GM19463 (cell line): ENCODE data around the gene PRR23E.

Source experiments
- ATAC-seq: cut with Tn5 transposase; IDR thresholded peaks from one replicate; pipeline ENCODE4 v1.9.1; 2021; ENCODE audit warnings: mild to moderate bottlenecking, moderate library complexity; ENCODE audit not compliant: unreplicated experiment

The PRR23E gene

DNA sequence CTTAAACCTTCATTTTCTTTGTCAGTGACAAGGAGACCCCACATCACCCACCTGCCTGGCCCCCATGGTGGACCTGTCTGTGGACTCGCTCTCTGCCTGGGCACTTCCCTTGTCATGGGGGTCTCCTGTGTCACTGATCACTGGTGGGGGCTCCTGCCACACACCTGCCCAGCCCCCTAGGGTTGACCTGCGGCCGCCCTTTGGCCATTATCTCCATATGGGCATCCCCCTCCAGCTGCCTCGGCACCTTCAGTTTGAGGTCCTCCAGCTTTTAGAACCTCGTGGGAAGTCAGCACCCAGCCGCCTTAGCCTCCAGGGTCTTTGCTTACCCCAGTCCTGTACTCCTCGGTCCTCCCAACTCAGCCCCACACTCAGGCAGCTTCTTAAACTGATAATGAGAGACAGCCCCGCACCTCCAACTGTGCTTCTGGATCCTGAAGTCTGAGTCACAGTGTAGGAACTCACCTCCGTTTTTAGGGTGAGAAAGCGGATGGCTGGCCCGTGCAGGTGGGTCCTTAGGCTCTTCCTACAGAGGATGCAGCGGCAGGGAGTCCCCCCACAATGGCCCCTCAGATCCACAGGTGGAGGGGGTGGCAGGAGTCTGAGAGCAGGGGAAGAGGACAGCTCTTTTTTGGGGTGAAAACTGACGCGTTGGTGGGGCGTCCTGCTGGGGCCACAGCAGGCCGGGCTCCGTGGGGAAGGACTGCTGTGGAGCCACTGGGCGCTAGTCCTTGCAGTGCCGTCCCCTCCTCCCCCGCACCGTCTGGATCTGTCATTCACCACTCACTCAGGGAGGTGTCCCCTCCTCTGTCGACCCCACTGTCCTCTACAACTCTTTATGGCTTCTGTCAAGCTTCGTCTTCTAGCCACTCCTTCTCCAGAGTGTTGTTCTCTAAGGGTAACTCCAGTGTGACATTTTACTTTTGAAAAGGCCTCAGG is 8.7 kb upstream of the PRR23E start:
- ATAC-seq: no peak

DNA sequence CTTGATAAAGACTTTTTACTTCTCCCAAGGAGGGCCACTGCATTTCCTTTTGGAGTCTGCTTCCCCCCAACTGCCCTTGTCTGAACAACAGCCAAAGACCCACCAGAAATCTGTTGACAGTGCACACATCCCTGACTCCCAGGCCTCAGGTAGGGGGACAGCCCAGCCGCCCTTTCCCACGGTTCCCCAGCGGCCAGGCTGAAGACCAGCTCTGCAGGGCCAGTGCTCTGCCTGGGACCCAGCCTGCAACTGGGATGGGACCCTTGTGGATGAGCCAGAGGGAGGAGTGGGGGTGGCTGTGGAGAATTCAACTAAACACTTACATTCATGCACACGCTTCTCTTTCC is 8.1 kb upstream of the PRR23E start:
- ATAC-seq: no peak

DNA sequence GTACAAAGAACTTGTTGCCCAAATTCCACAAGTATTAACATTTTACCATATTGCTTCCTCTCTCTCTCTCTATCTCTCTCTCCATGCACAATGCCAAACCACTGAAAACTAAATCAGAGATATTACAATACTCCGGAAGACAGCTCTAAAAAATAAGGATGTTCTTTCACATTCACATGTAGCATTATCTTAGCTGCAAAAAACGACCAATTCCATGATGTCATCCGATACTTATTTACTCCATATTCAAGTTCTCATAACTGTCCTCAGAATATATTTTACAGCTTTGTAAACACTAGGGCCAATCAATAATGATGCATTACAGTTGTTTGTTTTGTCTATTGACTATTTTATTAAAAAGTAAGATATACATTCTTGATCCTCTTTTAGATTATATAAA is 7.7 kb upstream of the PRR23E start:
- ATAC-seq: no peak

DNA sequence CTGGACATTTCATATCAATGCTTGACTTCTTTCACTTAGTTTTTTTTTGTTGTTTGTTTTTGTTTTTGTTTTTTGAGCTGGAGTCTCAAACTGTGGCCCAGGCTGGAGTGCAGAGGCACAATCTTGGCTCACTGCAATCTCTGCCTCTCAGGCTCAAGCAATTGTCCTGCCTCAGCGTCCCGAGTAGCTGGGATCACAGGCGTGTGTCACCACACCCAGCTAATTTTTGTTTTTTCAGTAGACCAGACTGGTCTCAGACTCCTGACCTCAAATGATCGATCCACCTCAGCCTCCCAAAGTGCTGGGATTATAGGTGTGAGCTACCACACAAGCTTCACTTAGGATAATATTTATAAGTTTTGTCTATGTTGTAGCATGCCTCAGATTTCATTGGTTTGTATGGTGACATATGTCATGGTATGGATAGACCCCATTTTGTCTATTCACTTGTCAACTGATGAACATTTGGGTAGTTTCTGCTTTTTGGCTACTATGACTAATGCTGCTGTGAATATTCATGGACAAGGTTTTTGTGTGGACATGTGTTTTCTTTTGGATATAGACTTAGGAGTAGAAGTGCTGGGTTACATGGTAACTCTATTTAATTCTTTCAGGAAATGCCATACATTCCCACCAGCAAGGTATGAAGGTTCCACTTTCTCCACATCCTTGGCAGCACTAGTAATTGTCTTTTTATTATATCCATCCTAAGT is 6.8 kb upstream of the PRR23E start:
- no peak for ATAC-seq

DNA sequence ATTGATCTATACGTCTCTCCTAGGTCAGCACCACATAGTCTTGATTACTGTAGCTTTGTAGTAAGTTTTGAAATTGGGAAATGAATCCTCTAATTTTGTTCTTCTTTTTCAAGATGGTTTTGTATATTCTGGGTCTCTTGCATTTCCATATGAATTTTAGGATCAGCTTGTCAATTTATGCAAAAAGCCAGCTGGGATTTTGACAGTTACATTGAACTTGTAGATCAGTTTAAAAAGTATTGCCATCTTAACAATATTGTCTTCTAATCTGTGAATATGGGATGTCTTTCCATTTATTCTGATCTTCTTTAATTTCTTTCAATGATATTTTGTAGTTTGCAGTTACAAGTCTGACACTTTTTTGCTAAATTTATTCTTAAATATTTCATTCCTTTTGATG is 5.6 kb upstream of the PRR23E start:
- ATAC-seq: no peak

DNA sequence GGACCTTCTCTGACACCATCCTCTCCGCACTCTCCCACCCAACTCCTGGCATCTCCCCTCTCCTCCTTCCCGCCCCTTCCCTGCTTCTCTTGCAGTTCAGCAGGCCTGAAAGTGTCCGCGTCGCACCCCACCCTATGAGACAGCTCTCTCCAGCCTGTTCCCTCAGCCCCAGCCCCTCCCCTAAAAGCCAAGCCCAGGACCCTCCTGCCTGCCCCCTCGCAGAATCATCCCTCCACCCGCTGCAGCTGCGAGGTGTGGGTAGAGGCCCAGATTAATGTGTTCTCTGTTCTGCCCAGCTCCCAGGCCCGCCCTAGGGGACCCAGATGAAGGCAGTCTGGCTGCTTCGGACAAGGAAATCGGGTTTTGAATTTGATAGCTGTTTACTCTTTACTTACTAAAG is 410 bp downstream of the PRR23E start:
- no peak for ATAC-seq

DNA sequence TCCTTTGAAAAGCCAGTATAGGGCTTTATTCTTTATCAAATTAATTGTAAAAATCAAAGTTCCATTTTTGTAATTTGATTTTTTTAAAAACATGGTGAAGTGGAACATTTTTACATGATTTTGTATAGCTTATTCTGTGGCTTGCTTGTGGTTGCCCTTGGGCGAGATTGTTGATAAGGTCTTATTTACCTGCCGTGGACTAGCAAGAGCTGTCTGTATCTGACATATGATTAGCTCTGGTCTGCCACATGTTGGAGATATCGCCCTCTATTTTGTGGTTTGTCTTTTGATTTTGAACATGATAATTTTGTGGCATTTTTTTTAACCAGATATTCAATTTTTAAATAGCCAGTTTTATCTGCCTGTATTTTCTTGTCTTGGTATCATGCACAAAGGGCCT is 844 bp downstream of the PRR23E start:
- ATAC-seq: no peak

DNA sequence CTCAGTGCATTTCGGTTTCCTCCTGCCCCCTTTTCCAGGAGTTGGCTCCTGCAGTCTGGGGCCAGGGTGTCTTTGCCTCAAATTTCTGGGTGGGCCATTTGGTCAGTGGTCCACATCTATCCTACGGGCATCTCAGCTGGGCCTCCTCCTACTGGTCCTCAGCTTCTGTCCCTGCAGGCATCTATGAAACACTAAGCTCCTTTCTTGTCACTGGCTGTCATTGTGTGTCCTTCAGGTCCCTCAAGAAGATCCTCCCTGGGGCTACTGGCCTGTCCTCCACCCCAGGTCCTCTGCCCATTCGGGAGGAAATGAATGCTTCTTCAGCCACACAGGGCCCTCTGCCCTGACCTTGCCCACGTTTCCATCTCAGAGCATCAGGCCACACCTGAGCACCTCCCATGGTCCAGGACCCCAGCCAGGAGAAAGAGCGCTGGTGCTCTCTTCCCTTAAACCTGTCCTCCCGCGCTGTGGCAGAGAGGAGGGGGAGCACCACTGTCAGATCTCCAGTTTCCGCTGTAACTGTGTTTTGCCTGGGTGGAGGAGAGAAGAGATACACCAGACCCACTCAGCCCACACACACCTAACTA is 1.8 kb downstream of the PRR23E start:
- no peak for ATAC-seq

DNA sequence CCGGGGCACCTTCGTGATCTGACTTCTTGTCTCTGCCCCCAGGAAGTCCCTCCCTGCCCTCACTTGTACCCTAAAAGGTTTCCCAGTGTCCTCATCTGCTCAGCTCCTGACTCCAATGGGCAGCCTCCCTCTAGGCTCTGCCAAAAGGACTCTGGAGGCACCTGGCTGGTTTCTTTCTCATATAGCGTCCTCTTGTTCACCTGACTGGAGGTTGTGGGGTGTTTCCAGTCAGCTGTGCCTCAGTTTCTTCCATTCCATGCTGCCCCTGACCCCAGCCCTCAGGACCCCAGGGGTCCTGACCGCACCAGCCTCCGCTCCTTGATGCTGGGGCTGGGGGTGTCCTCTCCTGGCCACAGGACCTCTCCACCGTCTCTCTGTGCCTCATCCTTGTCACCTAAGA is 2.5 kb downstream of the PRR23E start:
- ATAC-seq: no peak

DNA sequence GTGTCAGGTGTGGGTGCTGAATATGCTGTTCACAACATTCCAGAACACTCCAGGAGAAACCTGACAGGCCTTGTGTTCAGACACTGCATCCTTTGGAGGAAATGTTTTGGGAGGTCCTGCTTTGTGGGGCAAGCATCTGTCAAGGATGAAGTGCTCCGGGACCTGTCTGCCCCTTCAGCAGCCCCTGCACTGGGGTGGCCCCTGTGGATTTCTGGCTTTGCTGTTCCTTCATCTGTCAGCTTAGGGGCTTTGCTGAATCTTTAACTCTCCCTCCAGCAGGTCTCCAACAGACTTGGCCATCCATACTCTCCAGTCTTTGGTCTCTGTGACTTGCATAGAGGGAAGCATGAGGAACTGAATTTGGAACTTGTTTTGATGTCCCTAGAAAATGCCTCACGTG is 3.1 kb downstream of the PRR23E start:
- no peak for ATAC-seq

DNA sequence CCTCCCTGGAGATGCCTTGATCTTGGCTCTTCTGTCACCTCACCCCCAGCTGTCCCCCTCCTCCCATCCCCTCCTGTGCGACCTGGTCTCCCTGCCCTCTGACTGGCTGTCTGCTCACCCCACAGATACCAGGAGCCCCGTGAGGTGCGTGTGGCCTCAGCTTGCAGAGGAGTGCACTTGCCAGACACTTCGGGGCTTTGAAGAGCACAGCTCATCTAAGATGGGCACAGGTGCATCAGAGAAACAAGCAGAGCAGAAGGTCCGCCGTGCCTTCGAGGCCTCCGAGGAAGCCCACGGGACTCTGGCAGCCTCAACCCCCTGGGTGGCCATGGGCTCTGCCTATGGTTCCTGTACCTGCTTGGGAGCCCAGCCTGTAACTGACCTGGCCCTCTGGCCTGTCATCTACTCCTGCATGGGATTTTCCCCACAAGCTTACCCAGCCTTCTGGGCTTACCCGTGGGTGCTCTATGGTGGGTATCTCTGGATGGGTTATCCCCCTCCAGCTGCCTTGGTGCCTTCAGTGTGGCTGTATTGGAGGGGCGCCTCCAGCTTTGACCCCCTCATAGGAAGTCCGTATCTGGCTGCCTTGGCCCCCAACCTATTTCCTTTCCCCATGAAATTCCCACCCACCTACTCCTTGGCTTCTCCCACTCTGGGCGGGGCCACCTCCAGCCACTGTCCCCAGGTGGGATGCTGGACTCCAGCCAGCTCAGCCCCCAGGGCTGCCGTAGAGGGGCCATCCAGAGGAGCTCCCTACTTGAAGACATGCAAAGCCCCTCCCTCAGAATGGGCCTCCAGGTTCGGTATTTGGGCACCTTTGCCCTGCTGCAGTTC is 3.8 kb downstream of the PRR23E start:
- no peak for ATAC-seq

DNA sequence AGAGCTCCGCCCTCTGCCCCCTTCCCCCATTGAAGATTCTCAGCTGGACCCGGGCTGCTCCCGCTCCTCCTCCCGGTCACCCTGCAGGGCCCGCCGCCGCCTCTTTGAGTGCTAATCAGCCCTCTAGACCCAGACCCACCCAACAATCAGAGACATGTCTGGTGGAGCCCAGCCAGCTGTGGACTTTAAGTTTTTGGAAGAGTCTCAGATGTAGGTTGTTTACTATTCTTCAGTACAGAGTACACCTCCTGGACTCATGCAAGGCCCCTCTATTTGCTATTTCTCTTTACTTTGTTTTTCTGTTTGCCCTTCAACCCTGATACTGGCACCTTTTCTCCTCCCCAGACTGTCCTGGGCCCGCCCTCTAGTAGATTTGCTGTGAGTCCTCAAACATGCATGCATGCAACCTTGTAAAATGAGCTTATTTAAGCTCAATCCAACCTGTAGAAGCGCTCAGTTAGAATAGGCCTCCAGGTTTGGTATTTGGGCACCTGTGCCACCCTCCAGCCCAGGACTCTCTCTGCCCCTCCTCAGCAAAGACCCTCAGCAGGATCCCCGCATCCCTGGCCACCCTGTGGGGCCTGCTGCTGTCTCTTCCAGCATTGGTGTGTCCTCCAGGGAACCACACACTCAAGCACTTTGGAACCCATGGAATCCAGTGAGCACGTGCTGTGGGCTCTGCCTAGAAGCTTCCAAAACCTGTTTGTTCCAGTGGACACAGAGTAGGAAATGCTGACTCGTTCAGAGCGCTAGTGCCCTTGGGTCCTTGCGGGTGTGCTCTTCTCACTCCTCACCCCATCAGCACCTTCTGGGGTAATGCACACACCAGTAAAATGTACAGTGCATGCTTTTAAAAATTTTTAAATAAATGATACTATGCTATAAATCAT is 4.6 kb downstream of the PRR23E start:
- no peak for ATAC-seq

DNA sequence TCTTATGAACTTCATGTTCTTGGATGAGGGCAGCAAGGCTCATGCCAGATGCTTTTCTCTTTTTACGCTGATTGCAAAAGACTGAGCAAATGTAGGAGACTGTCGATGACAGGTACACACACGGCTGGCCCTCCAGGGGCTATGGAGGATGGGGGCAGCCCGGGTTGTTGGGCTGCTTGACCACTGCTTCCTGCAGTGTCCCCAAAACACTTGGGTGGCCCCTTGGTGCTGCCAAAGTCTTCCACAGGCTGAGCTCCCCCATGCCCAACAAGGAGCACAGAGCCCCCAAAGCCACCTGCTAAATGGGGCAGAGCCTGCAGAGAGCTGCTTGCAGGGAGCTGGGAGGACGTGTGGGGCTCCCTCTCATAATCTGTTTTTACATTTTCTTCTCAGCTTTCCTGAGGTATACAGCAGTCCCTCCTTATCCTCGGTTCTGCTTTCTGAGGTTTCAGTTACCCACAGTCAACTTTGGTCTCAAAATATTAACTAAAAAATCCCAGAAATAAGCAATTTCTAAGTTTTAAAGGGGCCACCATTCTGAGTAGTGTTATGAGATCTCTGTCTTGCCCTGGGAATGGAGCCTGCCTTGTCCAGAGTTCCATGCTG is 7.3 kb downstream of the PRR23E start:
- ATAC-seq: no peak

DNA sequence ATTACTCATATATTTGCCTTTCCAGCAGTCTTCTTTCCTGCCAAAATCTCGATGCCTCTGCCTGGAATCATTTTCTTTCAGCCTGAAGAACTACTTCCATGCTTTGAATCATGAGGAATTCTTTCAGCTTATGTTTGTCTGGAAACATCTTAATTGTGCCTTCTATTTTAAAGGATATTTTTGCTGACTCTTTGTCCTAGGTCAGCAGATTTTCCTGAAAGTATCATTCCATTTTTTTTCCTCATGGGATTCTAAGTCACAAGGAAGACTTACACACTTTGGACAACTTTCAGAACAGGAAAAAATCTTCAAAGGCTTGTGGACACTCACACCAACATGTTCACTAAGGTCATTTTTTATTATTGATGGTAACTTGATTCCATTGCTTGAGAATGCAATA is 10.1 kb downstream of the PRR23E start:
- ATAC-seq: no peak

DNA sequence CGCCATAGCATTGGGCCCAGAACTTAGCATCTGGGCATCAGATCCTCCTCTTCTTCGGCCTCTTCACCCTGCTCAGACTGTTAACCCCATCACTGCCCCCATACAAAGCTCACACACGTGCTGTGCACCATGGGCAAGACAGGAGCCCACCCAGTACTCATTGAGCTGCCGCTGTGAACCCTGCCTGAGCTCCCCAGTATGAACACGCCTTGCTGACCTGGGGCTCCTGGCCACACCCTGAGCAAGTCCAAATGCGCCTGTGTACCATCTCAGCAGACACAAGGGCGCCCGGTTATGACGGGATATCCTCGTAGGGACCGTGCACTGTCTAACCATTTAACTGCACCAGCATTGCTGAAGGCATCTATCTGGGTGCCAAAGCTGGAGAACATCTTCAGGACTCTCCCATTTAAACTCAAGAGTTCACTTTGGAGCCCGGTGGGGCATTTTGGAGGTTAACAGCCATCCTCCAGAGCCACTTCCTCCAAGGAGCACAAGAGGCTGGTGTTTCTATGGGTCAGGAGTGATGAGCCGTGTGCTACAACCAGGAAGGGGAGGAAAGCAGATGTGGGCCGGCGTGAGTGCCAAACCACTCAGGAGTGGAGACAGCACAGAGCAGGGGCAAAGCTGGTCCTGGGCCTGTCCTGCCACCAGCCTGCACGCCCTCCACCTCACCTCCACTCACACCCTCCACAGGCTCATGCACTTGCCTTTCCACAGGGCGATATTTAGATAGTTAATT is 12.1 kb downstream of the PRR23E start:
- ATAC-seq: no peak

DNA sequence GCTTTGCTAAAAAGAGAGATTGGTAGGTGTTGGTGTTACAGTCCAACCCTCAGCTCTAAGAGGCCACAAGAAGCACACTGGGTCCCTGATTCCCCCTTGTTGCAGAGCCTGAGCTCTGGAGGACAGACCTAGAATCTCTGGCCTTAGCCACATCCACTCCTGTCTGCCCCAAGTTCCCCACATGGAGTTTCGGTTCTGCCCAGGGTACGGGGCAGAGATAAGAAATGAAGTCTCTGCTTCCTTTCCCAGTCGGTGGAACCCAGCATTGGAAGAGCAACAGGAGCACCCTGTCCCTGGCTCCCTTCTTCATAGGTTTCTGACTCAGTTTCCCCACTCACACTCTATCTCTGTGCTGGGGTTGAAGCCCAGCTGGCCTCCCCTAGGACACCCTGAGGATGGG is 13.2 kb downstream of the PRR23E start:
- no peak for ATAC-seq

DNA sequence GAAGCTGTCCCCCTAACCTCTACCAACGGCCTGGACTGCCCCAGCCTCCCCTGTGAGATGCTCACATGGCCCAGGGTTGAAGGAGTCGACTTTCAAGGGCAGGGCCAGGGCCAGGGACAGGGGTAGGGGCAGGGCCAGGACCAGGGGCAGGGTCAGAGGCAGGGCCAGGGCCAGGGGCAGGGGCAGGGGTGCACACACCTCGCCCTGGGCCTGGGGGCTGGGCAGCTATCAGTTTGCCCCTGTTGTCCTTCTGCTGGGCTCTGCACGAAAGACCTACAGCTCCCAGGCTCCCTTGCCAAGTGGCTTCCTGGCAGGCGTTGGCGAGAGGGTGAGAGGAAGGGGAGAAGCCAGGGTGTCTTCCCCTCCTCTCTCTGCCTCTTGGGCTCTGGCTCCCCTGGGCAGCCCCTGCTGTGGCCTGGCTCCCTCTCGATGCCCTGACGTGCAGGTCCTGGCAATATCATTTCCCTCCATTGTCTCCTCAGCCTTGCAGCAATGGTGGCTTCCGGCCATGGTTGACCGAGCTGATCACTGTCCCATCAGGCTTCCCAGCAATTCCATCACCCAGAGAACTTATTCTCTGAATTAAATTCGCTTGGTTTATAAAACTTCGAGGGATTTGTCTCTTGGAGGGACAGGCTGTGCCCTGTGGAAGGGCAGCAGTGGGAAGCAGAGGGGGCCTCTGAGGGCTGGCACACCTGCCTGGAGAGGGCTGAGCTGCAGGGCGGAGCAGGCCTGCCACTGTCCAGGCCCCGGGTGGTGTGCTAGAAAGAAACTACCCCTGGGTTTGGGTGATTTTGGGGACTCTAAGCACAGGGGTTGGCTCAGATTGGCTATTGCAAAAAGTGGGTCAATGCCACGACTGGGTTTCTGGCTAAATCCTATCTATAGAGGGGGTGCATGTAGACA is 13.9 kb downstream of the PRR23E start:
- no peak for ATAC-seq
